Stomach (tissue), 9 donors: ENCODE measurements around the gene KCTD20. TPM values are rescaled to one million over a fixed set of nuclear protein-coding genes. Genes with fewer than 3 reads are reported as not detected.

Experiments
- DNase-seq, 2 donors: peaks; one replicate each; pipeline versions ENCODE4 v3.0.0 to v3.0.0-alpha.2; 2013 to 2019
- H3K27ac ChIP-seq, 5 donors: fragments of 200-600 bp in 4 of 5; sonication (generic) in 4 of 5; one replicate each; pipeline ENCODE4 v1.5.1; 2013 to 2019; ENCODE audit warnings: mild to moderate bottlenecking in 1 of 5, moderate library complexity in 1 of 5
- H3K27me3 ChIP-seq, 3 donors: fragments of 200-600 bp; sonication (generic); one replicate each; pipeline ENCODE4 v1.5.1; 2017 to 2019; ENCODE audit warnings: mixed run types in 1 of 3
- H3K36me3 ChIP-seq, 4 donors: fragments of 200-600 bp; sonication (generic); 1 replicate in 3 of 4; 2 replicates in 1 of 4; pipeline ENCODE4 v1.5.1; 2016 to 2019
- H3K4me1 ChIP-seq, 4 donors: fragments of 200-600 bp; sonication (generic); one replicate each; pipeline ENCODE4 v1.5.1; 2016 to 2019
- H3K4me3 ChIP-seq, 4 donors: fragments of 200-600 bp; sonication (generic) in 3 of 4; one replicate each; pipeline ENCODE4 v1.5.1; 2016 to 2019; ENCODE audit warnings: mild to moderate bottlenecking in 1 of 4
- H3K9me3 ChIP-seq, 4 donors: fragments of 200-600 bp; sonication (generic); one replicate each; pipeline ENCODE4 v1.5.1; 2016 to 2019
- EP300 ChIP-seq: sonication (generic); formaldehyde crosslinking; IDR thresholded peaks from one replicate; pipeline ENCODE4 v1.6.1; 2017; ENCODE audit warnings: antibody characterized with exemption
- POLR2A ChIP-seq, 4 donors: fragments of 450-650 bp; IDR thresholded peaks; one replicate each; pipeline ENCODE4 v1.6.1; 2016; ENCODE audit warnings: antibody characterized with exemption in 4 of 4, control low read depth in 2 of 4, mild to moderate bottlenecking in 1 of 4, moderate library complexity in 1 of 4
- POLR2AphosphoS5 ChIP-seq, 3 donors: sonication (generic); formaldehyde crosslinking; IDR thresholded peaks; one replicate each; pipeline ENCODE4 v1.6.1; 2016; ENCODE audit warnings: antibody characterized with exemption in 3 of 3
- WGBS, 5 donors: extraction: QIAGEN DNeasy Blood & Tissue Kit in 3 of 5; methylation state at CpG; one replicate each; pipeline versions ENCODE4 v1.1.5 to v1.1.7; 2013 to 2018; 5-methylcytosine and 5-hydroxymethylcytosine counted together
- intact Hi-C: fragments of 100-400 bp; cut with DNase I; formaldehyde crosslinking; loops from one replicate; pipeline ENCODE4 v1.15.1; 2023; ENCODE audit warnings: low total_unique reads
- polyA plus RNA-seq, 3 donors: library from polyadenylated mRNA; stranded (reverse); fragments of 200-250 nt; gene quantifications; one replicate each; pipeline ENCODE4 v1.2.3, GENCODE V29; 2013
- total RNA-seq, 5 donors: library from RNA; depleted of rRNA; stranded (reverse); fragments of >200 nt; gene quantifications; one replicate each; pipeline versions ENCODE4 v1.1.0 to v1.2.3, GENCODE V29; 2014 to 2016
- TF ChIP-seq, protein P1 (sequence below), 7 experiments: fragments of 450-650 bp in 4 of 7; fragments of 200-600 bp in 3 of 7; sonication (generic) in 3 of 7; IDR thresholded peaks; one replicate each; pipeline ENCODE4 v1.5.1; 2016 to 2019; ENCODE audit warnings: antibody characterized with exemption in 7 of 7, control low read depth in 2 of 7, mild to moderate bottlenecking in 1 of 7
- donor health status: healthy with polysubstance abuse.
- donor health status: Bipolar disorder and iron deficiency.
- donor health status: healthy.

The KCTD20 gene
- total and polyA plus RNA-seq, 8 donors = 10.3 to 72.7 (median 19.5) TPM

DNA sequence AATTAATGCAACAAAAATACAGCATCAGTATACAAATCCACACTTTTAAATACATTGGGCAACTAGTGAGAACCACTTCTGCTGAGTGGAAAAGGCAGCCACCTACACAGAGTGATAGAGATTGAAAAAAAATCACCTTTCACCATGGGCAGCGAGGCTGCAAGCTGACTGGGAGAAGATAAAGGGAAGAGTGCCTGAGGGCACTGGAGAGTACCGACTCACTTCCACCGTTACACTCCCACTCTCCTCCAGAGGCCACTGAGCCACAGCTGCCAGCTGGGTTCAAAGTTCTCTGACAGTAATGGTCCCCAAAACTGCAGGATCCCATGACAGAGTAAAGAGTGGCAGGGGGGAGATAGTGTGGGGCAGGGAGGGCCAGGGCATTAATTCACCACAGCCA is 24.2 kb upstream of the KCTD20 start:
- Histone ChIP-seq H3K4me1 (peaks cover 5 to 9% (median 8%) of the 10 kb centered on the region in 4 donors), H3K36me3 (no peaks in the 10 kb centered on the region), H3K27ac (no peak overlapping the region), H3K9me3 (peaks cover 0 to 2% (median 0%) of the 10 kb centered on the region in 4 donors), H3K27me3 (no peaks in the 10 kb centered on the region), H3K4me3 (no peak overlapping the region)
- WGBS, 5 donors = 79 to 93% (median 83%) methylated on average over 3 of the region's 3 CpGs
- intact Hi-C loops = no loop called here
- TF ChIP-seq POLR2A (IDR thresholded peaks at IDR 0.05) = no peak
- TF ChIP-seq, protein P1, sequence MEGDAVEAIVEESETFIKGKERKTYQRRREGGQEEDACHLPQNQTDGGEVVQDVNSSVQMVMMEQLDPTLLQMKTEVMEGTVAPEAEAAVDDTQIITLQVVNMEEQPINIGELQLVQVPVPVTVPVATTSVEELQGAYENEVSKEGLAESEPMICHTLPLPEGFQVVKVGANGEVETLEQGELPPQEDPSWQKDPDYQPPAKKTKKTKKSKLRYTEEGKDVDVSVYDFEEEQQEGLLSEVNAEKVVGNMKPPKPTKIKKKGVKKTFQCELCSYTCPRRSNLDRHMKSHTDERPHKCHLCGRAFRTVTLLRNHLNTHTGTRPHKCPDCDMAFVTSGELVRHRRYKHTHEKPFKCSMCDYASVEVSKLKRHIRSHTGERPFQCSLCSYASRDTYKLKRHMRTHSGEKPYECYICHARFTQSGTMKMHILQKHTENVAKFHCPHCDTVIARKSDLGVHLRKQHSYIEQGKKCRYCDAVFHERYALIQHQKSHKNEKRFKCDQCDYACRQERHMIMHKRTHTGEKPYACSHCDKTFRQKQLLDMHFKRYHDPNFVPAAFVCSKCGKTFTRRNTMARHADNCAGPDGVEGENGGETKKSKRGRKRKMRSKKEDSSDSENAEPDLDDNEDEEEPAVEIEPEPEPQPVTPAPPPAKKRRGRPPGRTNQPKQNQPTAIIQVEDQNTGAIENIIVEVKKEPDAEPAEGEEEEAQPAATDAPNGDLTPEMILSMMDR (IDR thresholded peaks at IDR 0.05) = no peak
- TF ChIP-seq POLR2AphosphoS5 (IDR thresholded peaks at IDR 0.05) = no peak
- no peak for TF ChIP-seq EP300
- DNase-seq = no peak

DNA sequence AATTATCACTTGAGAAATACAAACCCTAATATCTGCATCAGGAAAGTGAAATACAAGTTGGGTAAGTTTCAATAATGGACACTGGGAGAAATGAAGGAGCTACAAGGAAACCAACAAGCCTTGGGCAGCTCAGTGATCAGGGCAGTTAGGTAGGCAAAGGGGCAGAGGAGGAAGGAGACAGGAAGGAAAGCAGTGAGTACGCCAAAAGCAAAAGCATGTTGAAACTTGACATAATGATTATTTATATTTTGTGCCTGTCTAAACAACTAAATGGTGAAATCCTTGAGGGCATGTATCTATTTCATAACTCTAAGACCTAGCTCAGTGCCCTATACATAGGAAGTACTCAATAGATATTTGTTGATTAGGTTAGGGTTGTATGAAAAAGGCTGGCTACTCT is 23.5 kb upstream of the KCTD20 start:
- Histone ChIP-seq H3K27ac (no peak overlapping the region), H3K4me3 (no peak overlapping the region), H3K9me3 (no peaks in the 10 kb centered on the region), H3K36me3 (no peaks in the 10 kb centered on the region), H3K4me1 (peaks cover 5 to 16% (median 11%) of the 10 kb centered on the region in 4 donors), H3K27me3 (no peaks in the 10 kb centered on the region)
- DNase-seq = no peak
- intact Hi-C loops = no loop called here
- TF ChIP-seq POLR2A (IDR thresholded peaks at IDR 0.05) (no peak), EP300 (no peak), POLR2AphosphoS5 (IDR thresholded peaks at IDR 0.05) (no peak)
- TF ChIP-seq, protein P1 (IDR thresholded peaks at IDR 0.05) = no peak
- 54 to 86% (median 68%) methylated on average over 1 of the region's 1 CpG for WGBS, 5 donors

DNA sequence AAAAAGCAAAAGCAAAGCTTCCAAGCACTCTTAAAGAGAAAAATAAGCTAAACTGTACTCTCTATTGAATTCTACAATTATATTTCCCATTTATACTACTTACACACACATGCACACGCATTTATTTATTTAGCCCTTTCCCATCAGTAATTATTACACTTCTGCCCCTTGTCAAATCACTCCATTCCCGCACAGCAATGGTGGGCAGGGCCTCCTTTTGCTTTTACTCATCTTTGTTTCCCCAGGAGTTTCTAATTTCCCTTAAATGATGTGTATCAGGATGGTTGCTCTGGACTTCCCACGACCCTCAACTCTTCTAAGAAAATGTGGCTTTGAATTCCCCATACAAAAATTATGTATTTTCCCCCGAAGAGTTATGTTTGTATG is 20.1 kb upstream of the KCTD20 start:
- TF ChIP-seq EP300 (no peak), POLR2AphosphoS5 (IDR thresholded peaks at IDR 0.05) (no peak), POLR2A (IDR thresholded peaks at IDR 0.05) (no peak)
- TF ChIP-seq, protein P1 (IDR thresholded peaks at IDR 0.05) = no peak
- Histone ChIP-seq H3K4me1 (peaks cover 5 to 16% (median 11%) of the 10 kb centered on the region in 4 donors), H3K27ac (peak overlapping the region; percentile 68 to 90 (median 82)), H3K36me3 (no peaks in the 10 kb centered on the region), H3K9me3 (no peaks in the 10 kb centered on the region), H3K27me3 (no peaks in the 10 kb centered on the region), H3K4me3 (peak overlapping the region; percentile 46 to 56 (median 52))
- 5 to 13% (median 10%) methylated on average over 4 of the region's 4 CpGs for WGBS, 5 donors
- intact Hi-C loops = no loop called here
- no peak for DNase-seq

DNA sequence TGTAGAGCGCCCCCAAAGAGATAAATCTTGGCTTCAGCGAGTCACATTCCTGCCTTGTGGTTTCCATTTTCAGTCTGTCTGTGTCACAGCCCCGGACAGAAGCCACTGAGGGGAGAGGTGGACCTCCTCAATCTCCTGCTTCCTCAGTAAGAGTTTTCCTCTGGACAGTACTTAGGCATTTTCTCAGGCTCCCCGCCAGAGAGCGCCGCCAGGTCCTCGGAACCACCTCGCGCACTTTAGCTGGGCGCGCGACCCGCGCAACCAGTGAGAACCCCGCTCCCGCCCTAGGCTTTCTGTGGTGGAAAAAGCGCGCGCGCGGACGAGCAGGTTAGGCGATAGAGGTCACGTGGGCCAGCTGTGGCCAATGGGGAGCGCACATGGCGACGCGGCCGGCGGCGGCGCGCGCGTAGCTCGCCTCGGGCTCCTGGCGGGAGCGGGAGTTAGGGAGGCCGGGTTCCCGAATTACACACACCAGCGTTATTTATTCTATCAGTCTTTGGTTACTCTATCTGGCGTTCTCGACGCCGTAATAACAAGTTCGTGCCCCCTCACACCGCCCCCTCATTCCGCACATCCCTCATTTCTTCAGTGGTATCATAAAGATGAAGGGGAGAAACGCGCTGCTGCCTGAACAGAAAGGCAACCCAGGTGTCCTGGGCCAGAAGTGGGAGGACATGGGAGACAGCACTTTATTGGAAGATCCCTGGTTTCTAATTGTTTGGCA is 19.5 kb upstream of the KCTD20 start:
- peak overlapping the region; percentile 46 to 56 (median 52) for H3K4me3 ChIP-seq
- H3K9me3 ChIP-seq = no peaks in the 10 kb centered on the region
- no peaks in the 10 kb centered on the region for H3K36me3 ChIP-seq
- DNase-seq = peak; percentile 99
- no peaks in the 10 kb centered on the region for H3K27me3 ChIP-seq
- H3K4me1 ChIP-seq = peaks cover 5 to 16% (median 11%) of the 10 kb centered on the region in 4 donors
- intact Hi-C loops = no loop called here
- 0 to 1% (median 1%) methylated on average over 28 to 51 of the region's 51 CpGs for WGBS, 5 donors
- H3K27ac ChIP-seq = peak overlapping the region; percentile 68 to 90 (median 82)
- TF ChIP-seq POLR2AphosphoS5 (IDR thresholded peaks at IDR 0.05) (peak; percentile 85 to 96 (median 95)), POLR2A (IDR thresholded peaks at IDR 0.05) (peak in 1 of 4 donors; percentile 59), EP300 (no peak)
- TF ChIP-seq, protein P1 (IDR thresholded peaks at IDR 0.05) = peak in 5 of 7 experiments; percentile 42 to 77 (median 56)
